SJCRH30 (cell line): ENCODE measurements around the gene HNRNPC. TPM values are rescaled to one million over a fixed set of nuclear protein-coding genes. Genes with fewer than 3 reads are reported as not detected.

Experiments
- DNase-seq, 2 experiments: peaks; one replicate each; pipeline ENCODE4 v3.0.0-alpha.2; 2015 to 2020
- H3K27ac ChIP-seq: fragments of 250-450 bp; sonication (Bioruptor Pico); 2 replicates; pipeline ENCODE4 v1.5.1; 2020; ENCODE audit warnings: mild to moderate bottlenecking, moderate library complexity
- H3K27me3 ChIP-seq: fragments of 250-450 bp; sonication (Bioruptor Pico); 2 replicates; pipeline ENCODE4 v1.5.1; 2020; ENCODE audit warnings: mild to moderate bottlenecking, moderate library complexity
- H3K36me3 ChIP-seq: fragments of 250-450 bp; sonication (Bioruptor Pico); 2 replicates; pipeline ENCODE4 v1.5.1; 2020; ENCODE audit warnings: mild to moderate bottlenecking, moderate library complexity
- H3K4me1 ChIP-seq: fragments of 250-450 bp; sonication (Bioruptor Pico); 2 replicates; pipeline ENCODE4 v1.5.1; 2020; ENCODE audit warnings: mild to moderate bottlenecking, moderate library complexity
- H3K4me3 ChIP-seq: fragments of 250-450 bp; sonication (Bioruptor Pico); 2 replicates; pipeline ENCODE4 v1.5.1; 2020; ENCODE audit warnings: mild to moderate bottlenecking, moderate library complexity
- H3K9me3 ChIP-seq: fragments of 250-450 bp; sonication (Bioruptor Pico); replicated peaks from 2 replicates; pipeline ENCODE4 v1.5.1; 2020; ENCODE audit warnings: mild to moderate bottlenecking, moderate library complexity
- total RNA-seq: library from RNA; depleted of rRNA; stranded (reverse); fragments of >200 nt; shearing (Covaris generic); gene quantifications from 2 replicates; pipeline ENCODE4 v1.2.3, GENCODE V29; 2014

The HNRNPC gene
- total RNA-seq, 1 experiment from 2014 or later: 1,219 TPM

- Histone ChIP-seq H3K36me3 (peaks cover 41% of the 10 kb centered on the region), H3K9me3 (peaks cover 1% of the 10 kb centered on the region; the same call in 1 of the 2 replicates), H3K4me1 (no peaks in the 10 kb centered on the region), H3K27ac (no peak overlapping the region), H3K4me3 (no peak overlapping the region), H3K27me3 (no peaks in the 10 kb centered on the region)
- no peak for DNase-seq
Observed at GRCh38 chr14:21202463-21203358, 66.5 kb downstream of the HNRNPC start.

- no peak overlapping the region for H3K4me3 ChIP-seq
- H3K27ac ChIP-seq: no peak overlapping the region
- no peaks in the 10 kb centered on the region for H3K27me3 ChIP-seq
- no peak for DNase-seq
- peaks cover 7% of the 10 kb centered on the region; the same call in 1 of the 2 replicates for H3K9me3 ChIP-seq
- peaks cover 33% of the 10 kb centered on the region for H3K36me3 ChIP-seq
- H3K4me1 ChIP-seq: no peaks in the 10 kb centered on the region
Observed at GRCh38 chr14:21201732-21202462, 67.3 kb downstream of the HNRNPC start.

GRCh38 chr14:21200752-21201461 is 68.3 kb downstream of the HNRNPC start:
- Histone ChIP-seq H3K36me3 (peaks cover 23% of the 10 kb centered on the region), H3K4me3 (no peak overlapping the region), H3K27me3 (no peaks in the 10 kb centered on the region), H3K4me1 (no peaks in the 10 kb centered on the region), H3K27ac (no peak overlapping the region), H3K9me3 (peaks cover 7% of the 10 kb centered on the region; the same call in 1 of the 2 replicates)
- no peak for DNase-seq

- H3K9me3 ChIP-seq: peaks cover 7% of the 10 kb centered on the region; the same call in 1 of the 2 replicates
Observed at GRCh38 chr14:21199611-21200560, 69.4 kb downstream of the HNRNPC start.

GRCh38 chr14:21197418-21198205 is 71.6 kb downstream of the HNRNPC start:
- H3K27ac ChIP-seq: no peak overlapping the region
- H3K4me1 ChIP-seq: peaks cover under 1% of the 10 kb centered on the region; the same call in 1 of the 2 replicates
- no peaks in the 10 kb centered on the region for H3K27me3 ChIP-seq
- no peak overlapping the region for H3K4me3 ChIP-seq
- peaks cover 7% of the 10 kb centered on the region; the same call in 1 of the 2 replicates for H3K9me3 ChIP-seq
- no peak for DNase-seq
- H3K36me3 ChIP-seq: peaks cover 3% of the 10 kb centered on the region; the same call in 1 of the 2 replicates

More at GRCh38 chr14:21199611-21200560, 69.4 kb downstream of the HNRNPC start:
- DNase-seq: no peak
- Histone ChIP-seq H3K27me3 (no peaks in the 10 kb centered on the region), H3K4me3 (no peak overlapping the region), H3K4me1 (no peaks in the 10 kb centered on the region), H3K27ac (no peak overlapping the region), H3K36me3 (peaks cover 13% of the 10 kb centered on the region)

GRCh38 chr14:21194597-21194996 is 74.6 kb downstream of the HNRNPC start:
- H3K9me3 ChIP-seq: peaks cover 7% of the 10 kb centered on the region; the same call in 1 of the 2 replicates
- H3K4me1 ChIP-seq: peaks cover 8% of the 10 kb centered on the region; the same call in 1 of the 2 replicates
- no peak overlapping the region for H3K27ac ChIP-seq
- no peaks in the 10 kb centered on the region for H3K36me3 ChIP-seq
- no peak overlapping the region for H3K4me3 ChIP-seq
- no peaks in the 10 kb centered on the region for H3K27me3 ChIP-seq
- DNase-seq: no peak

GRCh38 chr14:21192875-21193535 is 76.2 kb downstream of the HNRNPC start:
- Histone ChIP-seq H3K9me3 (peaks cover 7% of the 10 kb centered on the region; the same call in 1 of the 2 replicates), H3K4me1 (peaks cover 8% of the 10 kb centered on the region; the same call in 1 of the 2 replicates), H3K36me3 (no peaks in the 10 kb centered on the region), H3K4me3 (no peak overlapping the region), H3K27ac (no peak overlapping the region), H3K27me3 (no peaks in the 10 kb centered on the region)
- peak in 1 of 2 experiments; percentile 23 for DNase-seq

GRCh38 chr14:21192447-21192822 is 76.8 kb downstream of the HNRNPC start:
- Histone ChIP-seq H3K36me3 (no peaks in the 10 kb centered on the region), H3K9me3 (peaks cover 3% of the 10 kb centered on the region; the same call in 1 of the 2 replicates), H3K27ac (no peak overlapping the region), H3K4me1 (peaks cover 8% of the 10 kb centered on the region; the same call in 1 of the 2 replicates), H3K27me3 (no peaks in the 10 kb centered on the region), H3K4me3 (peak overlapping the region; percentile 31)
- DNase-seq: no peak

- H3K36me3 ChIP-seq: no peaks in the 10 kb centered on the region
- peaks cover 8% of the 10 kb centered on the region; the same call in 1 of the 2 replicates for H3K4me1 ChIP-seq
- no peak overlapping the region for H3K27ac ChIP-seq
- no peaks in the 10 kb centered on the region for H3K9me3 ChIP-seq
- no peaks in the 10 kb centered on the region for H3K27me3 ChIP-seq
- DNase-seq: peak; percentile 95
- H3K4me3 ChIP-seq: peak overlapping the region; percentile 31
Observed at GRCh38 chr14:21191809-21192446, 77.3 kb downstream of the HNRNPC start.

- Histone ChIP-seq H3K27ac (no peak overlapping the region), H3K4me1 (peaks cover 8% of the 10 kb centered on the region; the same call in 1 of the 2 replicates), H3K4me3 (peak overlapping the region; percentile 31), H3K9me3 (no peaks in the 10 kb centered on the region), H3K27me3 (0 out of 2 replicates have a peak, but pooled peaks cover under 1% of the 10 kb centered on the region), H3K36me3 (no peaks in the 10 kb centered on the region)
- DNase-seq: peak in 1 of 2 experiments; percentile 14
Observed at GRCh38 chr14:21191261-21191808, 77.9 kb downstream of the HNRNPC start.

- no peak for DNase-seq
- Histone ChIP-seq H3K27ac (no peak overlapping the region), H3K4me3 (no peak overlapping the region), H3K4me1 (no peaks in the 10 kb centered on the region), H3K36me3 (no peaks in the 10 kb centered on the region), H3K27me3 (0 out of 2 replicates have a peak, but pooled peaks cover 3% of the 10 kb centered on the region), H3K9me3 (0 out of 2 replicates have a peak, but pooled peaks cover 3% of the 10 kb centered on the region)
Observed at GRCh38 chr14:21185491-21185890, 83.8 kb downstream of the HNRNPC start.

GRCh38 chr14:21184254-21184653 is 85.0 kb downstream of the HNRNPC start:
- Histone ChIP-seq H3K27me3 (0 out of 2 replicates have a peak, but pooled peaks cover 3% of the 10 kb centered on the region), H3K4me3 (no peak overlapping the region), H3K9me3 (0 out of 2 replicates have a peak, but pooled peaks cover 3% of the 10 kb centered on the region), H3K4me1 (no peaks in the 10 kb centered on the region), H3K36me3 (no peaks in the 10 kb centered on the region), H3K27ac (no peak overlapping the region)
- no peak for DNase-seq
